Stimulated activated CD8-positive, alpha-beta memory T cell treated with anti-CD3 and anti-CD28 coated beads, Interleukin-12 subunit alpha, Interleukin-12 subunit beta, amount 100 ng/mL, for 24 hours (primary cell): ENCODE results near the gene CLIC3.
"Not testable (repeated sequence)": the region's sequence is repeated elsewhere in the genome, so short reads cannot be mapped to it uniquely, and the experiment has no call there.

ENCODE experiments used
- DNase-seq: peaks from one replicate; pipeline ENCODE4 v3.0.0-alpha.2; 2020; ENCODE audit errors: extremely low read depth

Gene CLIC3

GRCh38 chr9:137017071-137017470 is 20.7 kb upstream of the CLIC3 start:
- no peak for DNase-seq

GRCh38 chr9:137016436-137016835 is 20.1 kb upstream of the CLIC3 start:
- no peak for DNase-seq

GRCh38 chr9:137015976-137016375 is 19.6 kb upstream of the CLIC3 start:
- DNase-seq, result no peak

- no peak for DNase-seq
These were observed 19.2 kb upstream of the CLIC3 start for GRCh38 chr9:137015540-137015930.

GRCh38 chr9:137014776-137015539 is 18.6 kb upstream of the CLIC3 start:
- DNase-seq, result no peak

GRCh38 chr9:137014166-137014565 is 17.8 kb upstream of the CLIC3 start:
- no peak for DNase-seq

GRCh38 chr9:137013571-137013940 is 17.2 kb upstream of the CLIC3 start:
- no peak for DNase-seq

- DNase-seq, result no peak
These were observed 16.6 kb upstream of the CLIC3 start for GRCh38 chr9:137012694-137013570.

GRCh38 chr9:137011907-137012675 is 15.7 kb upstream of the CLIC3 start:
- no peak for DNase-seq

GRCh38 chr9:137011156-137011555 is 14.8 kb upstream of the CLIC3 start:
- DNase-seq, result no peak

GRCh38 chr9:137009938-137010732 is 13.8 kb upstream of the CLIC3 start:
- DNase-seq, result no peak

- no peak for DNase-seq
These were observed 12.8 kb upstream of the CLIC3 start for GRCh38 chr9:137009217-137009616.

GRCh38 chr9:137008312-137008711 is 11.9 kb upstream of the CLIC3 start:
- DNase-seq, result no peak

- DNase-seq, result no peak
These were observed 11.5 kb upstream of the CLIC3 start for GRCh38 chr9:137007816-137008270.

GRCh38 chr9:137007108-137007815 is 10.9 kb upstream of the CLIC3 start:
- DNase-seq, result no peak

- no peak for DNase-seq
These were observed 10.0 kb upstream of the CLIC3 start for GRCh38 chr9:137006116-137007003.

- not testable (repeated sequence) for DNase-seq
These were observed 7.9 kb upstream of the CLIC3 start for GRCh38 chr9:137004285-137004684.

- DNase-seq, result no peak
These were observed 6.3 kb upstream of the CLIC3 start for GRCh38 chr9:137002646-137003041.

GRCh38 chr9:137001857-137002645 is 5.7 kb upstream of the CLIC3 start:
- DNase-seq, result no peak
